HG02970 (cell line): ENCODE results near the gene PEAR1.

ENCODE experiments used
- ATAC-seq: cut with Tn5 transposase; IDR thresholded peaks from one replicate; pipeline ENCODE4 v1.9.1; 2021; ENCODE audit warnings: mild to moderate bottlenecking, moderate library complexity, moderate number of reproducible peaks; ENCODE audit not compliant: unreplicated experiment, low FRiP score

PEAR1 gene

DNA sequence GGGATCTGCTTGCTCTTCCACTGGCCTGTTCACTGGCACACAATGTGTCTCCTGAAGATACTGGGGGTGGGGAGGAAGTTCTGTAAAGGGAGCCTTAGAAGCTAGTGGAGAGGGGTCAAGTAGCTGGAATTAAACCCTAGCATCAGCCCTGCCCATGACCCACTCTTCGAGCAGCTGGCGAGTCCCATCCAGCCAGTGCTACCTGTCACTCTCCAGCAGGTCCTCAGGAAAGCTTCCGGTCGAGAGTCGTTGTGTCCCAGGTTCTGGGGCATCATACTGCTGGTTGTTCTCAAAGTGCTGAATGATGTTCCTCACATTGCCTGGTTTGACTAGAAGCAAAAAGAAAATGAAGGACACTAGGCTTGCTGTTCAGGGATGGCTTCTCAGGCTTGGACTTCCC lies 57.9 kb downstream of the PEAR1 start:
- no peak for ATAC-seq

DNA sequence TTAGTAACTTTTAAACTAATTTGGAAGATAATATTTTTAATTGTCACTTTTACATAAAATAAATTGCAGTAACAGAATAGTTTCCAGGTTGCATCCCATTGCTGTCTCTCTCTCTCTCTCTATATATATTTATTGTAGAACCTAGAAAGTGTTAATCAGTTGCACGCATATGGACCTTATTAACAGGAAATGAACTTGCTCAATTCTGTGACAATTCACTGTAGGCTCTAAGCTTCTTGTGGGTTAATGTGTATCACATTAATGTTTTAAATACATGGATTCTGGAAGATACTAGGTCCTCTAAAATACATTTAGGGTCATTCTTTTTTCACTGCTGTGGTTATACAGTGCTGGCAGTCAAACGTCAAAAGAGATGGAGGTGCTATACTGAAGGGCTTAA lies 60.1 kb downstream of the PEAR1 start:
- no peak for ATAC-seq

- ATAC-seq, result no peak
Measured at GRCh38 chr1:156956333-156956732, 62.8 kb downstream of the PEAR1 start.

- ATAC-seq, result no peak
Measured at GRCh38 chr1:156957634-156958033, 64.1 kb downstream of the PEAR1 start.

- ATAC-seq, result no peak
Measured at GRCh38 chr1:156958247-156958714, 64.8 kb downstream of the PEAR1 start.

GRCh38 chr1:156959414-156959813 lies 65.9 kb downstream of the PEAR1 start:
- no peak for ATAC-seq

DNA sequence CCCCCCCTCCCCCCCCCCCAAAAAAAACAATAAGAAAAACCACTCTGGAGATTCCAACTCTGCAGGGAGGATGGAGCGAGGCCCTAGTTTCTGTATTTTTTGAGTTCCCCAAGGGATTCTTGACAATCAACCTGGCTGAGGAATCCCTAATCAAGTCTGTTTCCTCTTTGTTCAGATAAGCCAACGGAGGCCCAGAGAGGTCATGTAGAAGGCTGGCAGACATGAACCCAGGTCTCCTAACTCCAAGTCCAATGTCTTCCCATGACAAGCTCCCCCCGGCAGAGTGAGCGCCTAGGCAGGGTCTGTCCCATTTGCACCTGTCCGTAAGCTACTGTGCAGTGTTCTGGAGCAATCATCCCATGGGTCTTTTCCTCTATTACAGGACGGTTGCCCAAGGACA lies 66.4 kb downstream of the PEAR1 start:
- ATAC-seq, result no peak

GRCh38 chr1:156961709-156962108 lies 68.2 kb downstream of the PEAR1 start:
- no peak for ATAC-seq

- no peak for ATAC-seq
Measured at GRCh38 chr1:156963621-156964020, 70.1 kb downstream of the PEAR1 start.

DNA sequence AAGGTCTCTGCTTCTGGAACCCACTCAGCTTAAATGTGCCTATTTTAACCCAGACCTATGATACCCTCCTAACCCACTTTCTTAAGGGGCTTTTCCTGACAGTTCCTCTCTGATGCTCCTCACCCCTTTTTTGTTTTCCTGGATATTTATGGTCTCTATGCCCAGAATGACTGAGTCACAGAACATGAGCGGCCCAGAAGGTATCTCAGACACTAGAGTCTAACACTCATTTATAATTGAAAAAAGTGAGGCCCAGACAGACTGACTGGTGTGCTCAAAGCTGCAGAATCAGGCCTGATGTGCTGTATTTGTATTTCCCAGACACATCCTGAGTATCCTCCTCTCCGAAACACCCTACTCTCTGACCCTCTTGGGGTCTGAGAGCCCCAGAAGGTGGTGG lies 70.9 kb downstream of the PEAR1 start:
- no peak for ATAC-seq
